H9 (cell line): ENCODE data around the gene UBE3B. TPM values are rescaled to one million over a fixed set of nuclear protein-coding genes. Genes with fewer than 3 reads are reported as not detected.

ENCODE experiments used
- DNase-seq: peaks from one replicate; pipeline ENCODE4 v3.0.0-alpha.2; 2017
- H2AFZ ChIP-seq: one replicate; pipeline ENCODE4 v1.6.1; 2013; ENCODE audit warnings: mild to moderate bottlenecking, low read length, control low read depth, moderate library complexity
- H2AK5ac ChIP-seq: 2 replicates; pipeline ENCODE4 v1.6.1; 2013; ENCODE audit warnings: low read length, control low read depth, mixed read lengths; ENCODE audit not compliant: insufficient read length
- H2BK120ac ChIP-seq: one replicate; pipeline ENCODE4 v1.6.1; 2013; ENCODE audit warnings: low read depth, mild to moderate bottlenecking, low read length, control low read depth, inconsistent platforms; ENCODE audit not compliant: poor library complexity, severe bottlenecking
- H2BK12ac ChIP-seq: 2 replicates; pipeline ENCODE4 v1.6.1; 2013; ENCODE audit warnings: low read length, control low read depth, mixed read lengths, low read depth; ENCODE audit not compliant: insufficient read length
- H2BK15ac ChIP-seq: 2 replicates; pipeline ENCODE4 v1.6.1; 2013; ENCODE audit warnings: low read depth, low read length, control low read depth
- H2BK20ac ChIP-seq: one replicate; pipeline ENCODE4 v1.6.1; 2013; ENCODE audit warnings: low read depth, mild to moderate bottlenecking, low read length, control low read depth, inconsistent platforms; ENCODE audit not compliant: poor library complexity, severe bottlenecking
- H2BK5ac ChIP-seq: 2 replicates; pipeline ENCODE4 v1.6.1; 2013; ENCODE audit warnings: low read length, control low read depth, mixed read lengths; ENCODE audit not compliant: insufficient read length
- H3K14ac ChIP-seq: 2 replicates; pipeline ENCODE4 v1.6.1; 2013; ENCODE audit warnings: low read length, control low read depth; ENCODE audit not compliant: insufficient read depth
- H3K18ac ChIP-seq: 2 replicates; pipeline ENCODE4 v1.6.1; 2013; ENCODE audit warnings: low read depth, mild to moderate bottlenecking, mixed read lengths, low read length, control low read depth; ENCODE audit not compliant: insufficient read length
- H3K23ac ChIP-seq: 2 replicates; pipeline ENCODE4 v1.6.1; 2013; ENCODE audit warnings: low read length, control low read depth, mixed read lengths, low read depth; ENCODE audit not compliant: insufficient read length
- H3K23me2 ChIP-seq: 2 replicates; pipeline ENCODE4 v1.6.1; 2013; ENCODE audit warnings: low read depth, mild to moderate bottlenecking, mixed read lengths, low read length, control low read depth; ENCODE audit not compliant: insufficient read length, poor library complexity, severe bottlenecking
- H3K27ac ChIP-seq: 2 replicates; pipeline ENCODE4 v1.5.1; 2013; ENCODE audit warnings: low read length, control low read depth, mixed read lengths, low read depth; ENCODE audit not compliant: insufficient read length
- H3K27me3 ChIP-seq: 2 replicates; pipeline ENCODE4 v1.6.1; 2013; ENCODE audit warnings: low read length, control low read depth, inconsistent platforms; ENCODE audit not compliant: insufficient read depth
- H3K4ac ChIP-seq: 2 replicates; pipeline ENCODE4 v1.6.1; 2013; ENCODE audit warnings: low read depth, mild to moderate bottlenecking, control low read depth, inconsistent platforms, low read length, moderate library complexity
- H3K4me1 ChIP-seq: 2 replicates; pipeline ENCODE4 v1.6.1; 2013; ENCODE audit warnings: low read length, control low read depth, inconsistent platforms; ENCODE audit not compliant: insufficient read depth
- H3K4me2 ChIP-seq: 2 replicates; pipeline ENCODE4 v1.6.1; 2013; ENCODE audit warnings: low read length, control low read depth, mixed read lengths; ENCODE audit not compliant: insufficient read length, insufficient read depth
- H3K56ac ChIP-seq: 2 replicates; pipeline ENCODE4 v1.6.1; 2013; ENCODE audit warnings: low read depth, mild to moderate bottlenecking, mixed read lengths, low read length, control low read depth; ENCODE audit not compliant: insufficient read length
- H3K79me1 ChIP-seq: 2 replicates; pipeline ENCODE4 v1.6.1; 2013; ENCODE audit warnings: low read depth, mild to moderate bottlenecking, moderate library complexity, low read length, control low read depth, inconsistent platforms; ENCODE audit not compliant: insufficient read depth, poor library complexity, severe bottlenecking
- H3K79me2 ChIP-seq: 2 replicates; pipeline ENCODE4 v1.6.1; 2013; ENCODE audit warnings: low read length, control low read depth, inconsistent platforms; ENCODE audit not compliant: insufficient read depth
- H3K9ac ChIP-seq: 2 replicates; pipeline ENCODE4 v1.6.1; 2013; ENCODE audit warnings: low read length, control low read depth, mixed read lengths; ENCODE audit not compliant: insufficient read length; ENCODE audit errors: extremely low read depth
- H3K9me3 ChIP-seq: one replicate; pipeline ENCODE4 v1.6.1; 2013; ENCODE audit warnings: low read depth, low read length, inconsistent platforms; ENCODE audit not compliant: control insufficient read depth
- H3T11ph ChIP-seq: one replicate; pipeline ENCODE4 v1.6.1; 2013; ENCODE audit warnings: mild to moderate bottlenecking, low read length, control low read depth, inconsistent platforms
- H4K20me1 ChIP-seq: one replicate; pipeline ENCODE4 v1.6.1; 2013; ENCODE audit not compliant: control insufficient read depth, insufficient read length, insufficient read depth
- H4K5ac ChIP-seq: 2 replicates; pipeline ENCODE4 v1.6.1; 2013; ENCODE audit warnings: low read depth, mild to moderate bottlenecking, mixed read lengths, low read length, control low read depth; ENCODE audit not compliant: insufficient read length
- H4K8ac ChIP-seq: replicated peaks from 2 replicates; pipeline ENCODE4 v1.6.1; 2013; ENCODE audit warnings: low read length, control low read depth, mixed read lengths, low read depth; ENCODE audit not compliant: insufficient read length
- H4K91ac ChIP-seq: 2 replicates; pipeline ENCODE4 v1.6.1; 2013; ENCODE audit warnings: low read depth, mild to moderate bottlenecking, moderate library complexity, mixed read lengths, low read length, control low read depth; ENCODE audit not compliant: insufficient read length
- H3K27ac Mint-ChIP-seq, 3 experiments: 2 replicates in 2 of 3; 3 replicates in 1 of 3; pipeline ENCODE4 v1.8.0; 2020 to 2021; ENCODE audit warnings: mixed read lengths in 3 of 3, mild to moderate bottlenecking in 1 of 3, moderate library complexity in 1 of 3
- H3K27me3 Mint-ChIP-seq: 2 replicates; pipeline ENCODE4 v1.8.0; 2021; ENCODE audit warnings: low read depth, mild to moderate bottlenecking, moderate library complexity, mixed read lengths
- H3K36me3 Mint-ChIP-seq, 3 experiments: 2 replicates in 2 of 3; 3 replicates in 1 of 3; pipeline ENCODE4 v1.8.0; 2020 to 2021; ENCODE audit warnings: low read depth in 3 of 3, mixed read lengths in 3 of 3; ENCODE audit not compliant: insufficient read depth in 1 of 3
- H3K4me1 Mint-ChIP-seq, 2 experiments: 2 replicates each; pipeline ENCODE4 v1.8.0; 2020; ENCODE audit warnings: mixed read lengths in 2 of 2
- H3K4me3 Mint-ChIP-seq, 2 experiments: 2 replicates in 1 of 2; 3 replicates in 1 of 2; pipeline ENCODE4 v1.8.0; 2020 to 2021; ENCODE audit warnings: mild to moderate bottlenecking in 2 of 2, mixed read lengths in 2 of 2, moderate library complexity in 1 of 2
- H3K9me3 Mint-ChIP-seq, 2 experiments: 2 replicates in 1 of 2; 3 replicates in 1 of 2; pipeline ENCODE4 v1.8.0; 2020; ENCODE audit warnings: mild to moderate bottlenecking in 2 of 2, mixed read lengths in 2 of 2, moderate library complexity in 1 of 2
- CTCF ChIP-seq: fragments of 200-600 bp; sonication (generic); conservative IDR thresholded peaks from 3 replicates; pipeline ENCODE4 v1.8.0; 2021; ENCODE audit warnings: antibody characterized with exemption, mild to moderate bottlenecking
- whole genome bisulfite sequencing: extraction: QIAGEN DNeasy Blood & Tissue Kit; methylation state at CpG from one replicate; pipeline ENCODE4 v1.1.7; 2013; ENCODE audit warnings: missing lambda C conversion rate, low lambda C conversion rate, mixed read lengths; ENCODE audit not compliant: insufficient read length; ENCODE audit errors: extremely low coverage; 5-methylcytosine and 5-hydroxymethylcytosine counted together
- total RNA-seq: library from RNA; stranded (reverse); gene quantifications from 2 replicates; pipeline ENCODE4 v1.2.1, GENCODE V29; 2021

UBE3B gene
- total RNA-seq, 1 experiment from 2014 or later = 24.2 TPM

- no peak overlapping the region for H3K23ac ChIP-seq
- H3K23me2 ChIP-seq = no peaks in the 10 kb centered on the region
- no peak overlapping the region for H3K4ac ChIP-seq
- H3K18ac ChIP-seq = peak overlapping the region; percentile 1
- H3K27me3 Mint-ChIP-seq = no peaks in the 10 kb centered on the region
- no peak overlapping the region for H3K14ac ChIP-seq
- H3T11ph ChIP-seq = no peak overlapping the region
- peak overlapping the region; percentile 28 for H2AK5ac ChIP-seq
- H2BK20ac ChIP-seq = no peak overlapping the region
- no peak overlapping the region for H3K9ac ChIP-seq
- no peak overlapping the region for H3K56ac ChIP-seq
- H2BK15ac ChIP-seq = no peak overlapping the region
- no peaks in the 10 kb centered on the region for H3K9me3 ChIP-seq
- no peak overlapping the region for H4K91ac ChIP-seq
- H3K4me1 ChIP-seq = peaks cover 41% of the 10 kb centered on the region
- peaks cover 17% of the 10 kb centered on the region; the same call in 1 of the 2 replicates for H3K79me2 ChIP-seq
- no peak overlapping the region for H2BK120ac ChIP-seq
- H3K27ac Mint-ChIP-seq = peak overlapping the region; percentile 82 to 97 (median 96)
- peak overlapping the region; percentile 21 for H3K27ac ChIP-seq
- no peak overlapping the region for H4K5ac ChIP-seq
- peaks cover 85 to 91% of the 10 kb centered on the region in 2 experiments for H3K4me1 Mint-ChIP-seq
- TF ChIP-seq CTCF = no peak
- no peaks in the 10 kb centered on the region; a peak in 2 of 5 replicates for H3K9me3 Mint-ChIP-seq
- peaks cover 9 to 42% (median 27%) of the 10 kb centered on the region in 3 experiments; a peak in 6 of 7 replicates for H3K36me3 Mint-ChIP-seq
- no peak overlapping the region for H4K8ac ChIP-seq
- no peaks in the 10 kb centered on the region for H3K27me3 ChIP-seq
- no peak for DNase-seq
- peak overlapping the region; percentile 5 to 51; a peak in 2 of 5 replicates for H3K4me3 Mint-ChIP-seq
- no peak overlapping the region for H2AFZ ChIP-seq
- H2BK5ac ChIP-seq = peak overlapping the region; percentile 32
- H4K20me1 ChIP-seq = peaks cover 2% of the 10 kb centered on the region
- H3K79me1 ChIP-seq = peaks cover 6% of the 10 kb centered on the region
- peak overlapping the region; percentile 35 for H3K4me2 ChIP-seq
- H2BK12ac ChIP-seq = peak overlapping the region; percentile 64
- no CpG with 5 or more reads among the region's 13 CpGs for WGBS
Measured at GRCh38 chr12:109461846-109462756, 15.3 kb upstream of the UBE3B start.
